B cell (primary cell): Measurements from ENCODE around the gene TSHZ1. TPM values are rescaled to one million over a fixed set of nuclear protein-coding genes. Genes with fewer than 3 reads are reported as not detected.

Experiments
- ATAC-seq: fragments of 200-7000 bp; cut with Tn5 transposase; one replicate; pipeline ENCODE4 v1.10.0; 2021; ENCODE audit warnings: low read depth, mild to moderate bottlenecking, moderate number of reproducible peaks, moderate library complexity
- CTCF ChIA-PET: fragments of 350-600 bp; sonication (Branson Sonifier 250); formaldehyde crosslinking; loops from one replicate; lab custom pipeline; 2021; ENCODE audit warnings: antibody characterized with exemption, inconsistent platforms; lab: Charles Lee
- POLR2A ChIA-PET: fragments of 350-600 bp; sonication (Branson Sonifier 250); formaldehyde crosslinking; loops from one replicate; lab custom pipeline; 2021; ENCODE audit warnings: antibody characterized with exemption; lab: Charles Lee
- DNase-seq: peaks from one replicate; pipeline ENCODE4 v3.0.0; 2013
- H2AFZ ChIP-seq: 2 replicates; pipeline ENCODE4 v1.6.1; 2012; ENCODE audit warnings: mild to moderate bottlenecking, low read depth, low read length; ENCODE audit not compliant: insufficient read depth, poor library complexity, severe bottlenecking
- H3K27ac ChIP-seq, 2 donors: 1 replicate in 1 of 2; 2 replicates in 1 of 2; pipeline ENCODE4 v1.5.1; 2012 to 2013; ENCODE audit warnings: low read length in 2 of 2, mild to moderate bottlenecking in 2 of 2, moderate library complexity in 1 of 2
- H3K27me3 ChIP-seq, 4 experiments: fragments of 200-600 bp in 1 of 4; sonication (generic) in 1 of 4; replicated peaks in 1 of 4; 1 replicate in 2 of 4; 2 replicates in 2 of 4; pipeline versions ENCODE4 v1.6.1 to v1.7.0; 2013 to 2016; ENCODE audit warnings: low read length in 3 of 4, mild to moderate bottlenecking in 2 of 4, mixed read lengths in 1 of 4, moderate library complexity in 1 of 4; ENCODE audit not compliant: insufficient read depth in 4 of 4, control insufficient read depth in 3 of 4; ENCODE audit errors: control extremely low read depth in 1 of 4
- H3K36me3 ChIP-seq, 2 experiments: replicated peaks in 1 of 2; 1 replicate in 1 of 2; 2 replicates in 1 of 2; pipeline versions ENCODE4 v1.6.1 to v1.7.1; 2013; ENCODE audit warnings: low read length in 1 of 2; ENCODE audit not compliant: insufficient read depth in 2 of 2, control insufficient read depth in 1 of 2; ENCODE audit errors: control extremely low read depth in 1 of 2, extremely low read depth in 1 of 2
- H3K4me1 ChIP-seq, 2 donors: fragments of 200-600 bp in 1 of 2; sonication (generic) in 1 of 2; 1 replicate in 1 of 2; 2 replicates in 1 of 2; pipeline versions ENCODE4 v1.5.1 to v1.6.1; 2013 to 2017; ENCODE audit warnings: low read length in 2 of 2; ENCODE audit not compliant: control insufficient read depth in 2 of 2, insufficient read depth in 2 of 2
- H3K4me2 ChIP-seq: replicated peaks from 2 replicates; pipeline ENCODE3; 2012; ENCODE audit warnings: mild to moderate bottlenecking, low read depth, low read length; ENCODE audit not compliant: poor library complexity, severe bottlenecking
- H3K4me3 ChIP-seq, 5 experiments: fragments of 200-600 bp in 1 of 5; sonication (generic) in 1 of 5; 1 replicate in 3 of 5; 2 replicates in 2 of 5; pipeline versions ENCODE4 v1.5.1 to v1.7.0; 2011 to 2016; ENCODE audit warnings: low read length in 4 of 5, mild to moderate bottlenecking in 4 of 5, low read depth in 2 of 5, control low read depth in 1 of 5, moderate library complexity in 1 of 5; ENCODE audit not compliant: insufficient read depth in 1 of 5; ENCODE audit errors: control extremely low read depth in 1 of 5, extremely low read depth in 1 of 5
- H3K79me2 ChIP-seq: fragments of 200-600 bp; sonication (generic); one replicate; pipeline ENCODE4 v1.6.0; 2016; ENCODE audit warnings: low read length; ENCODE audit not compliant: control insufficient read depth, insufficient read depth
- H3K9ac ChIP-seq: fragments of 200-600 bp; sonication (generic); 2 replicates; pipeline ENCODE4 v1.6.1; 2017; ENCODE audit warnings: mild to moderate bottlenecking, low read length, moderate library complexity
- H3K9me3 ChIP-seq, 3 donors: one replicate each; pipeline versions ENCODE4 v1.6.1 to v1.7.1; 2013; ENCODE audit warnings: low read length in 2 of 3; ENCODE audit not compliant: control insufficient read depth in 2 of 3, insufficient read depth in 1 of 3; ENCODE audit errors: control extremely low read depth in 1 of 3
- H4K20me1 ChIP-seq: 2 replicates; pipeline ENCODE4 v1.6.0; 2012; ENCODE audit warnings: mild to moderate bottlenecking, low read length; ENCODE audit not compliant: insufficient read depth, control insufficient read depth, poor library complexity, severe bottlenecking
- H3K27ac Mint-ChIP-seq: one replicate; pipeline ENCODE4 v1.8.0; 2021; ENCODE audit warnings: mixed read lengths
- H3K27me3 Mint-ChIP-seq: one replicate; pipeline ENCODE4 v1.8.0; 2021; ENCODE audit warnings: mixed read lengths
- H3K4me1 Mint-ChIP-seq: one replicate; pipeline ENCODE4 v1.8.0; 2021; ENCODE audit warnings: mixed read lengths
- H3K4me3 Mint-ChIP-seq: one replicate; pipeline ENCODE4 v1.8.0; 2021; ENCODE audit warnings: mixed read lengths
- H3K9me3 Mint-ChIP-seq: one replicate; pipeline ENCODE4 v1.8.0; 2022; ENCODE audit warnings: mixed read lengths; ENCODE audit not compliant: insufficient read depth
- CTCF ChIP-seq: fragments of 200-600 bp; IDR thresholded peaks from one replicate; pipeline ENCODE4 v1.8.0; 2022; ENCODE audit warnings: antibody characterized with exemption, mild to moderate bottlenecking
- EZH2 ChIP-seq: IDR thresholded peaks from 2 replicates; pipeline ENCODE4 v1.6.1; 2012; ENCODE audit warnings: borderline replicate concordance, low read depth, mild to moderate bottlenecking, moderate library complexity, low read length; ENCODE audit not compliant: insufficient read depth, poor library complexity, severe bottlenecking
- WGBS: methylation state at CpG from one replicate; pipeline ENCODE4 v1.1.5; 2013; ENCODE audit warnings: missing lambda C conversion rate; ENCODE audit not compliant: insufficient coverage; 5-methylcytosine and 5-hydroxymethylcytosine counted together
- intact Hi-C: fragments of 100-400 bp; cut with micrococcal nuclease; formaldehyde crosslinking; loops from one replicate; pipeline ENCODE4 v1.10.0; 2022
- polyA plus RNA-seq: library from polyadenylated mRNA; depleted of rRNA; stranded (reverse); fragments of >200 nt; gene quantifications from 2 replicates; pipeline ENCODE4 v1.2.3, GENCODE V29; 2012
- total RNA-seq, 2 donors: library from RNA; stranded (reverse); fragments of 120-200 nt in 1 of 2; gene quantifications; 1 replicate in 1 of 2; 2 replicates in 1 of 2; pipeline versions ENCODE4 v1.2.3 to v1.2.4, GENCODE V29; 2013 to 2022

Gene TSHZ1
- total and polyA plus RNA-seq, 2 donors (not counting 1 experiment from before 2014, with no cell fraction given): 5.3 to 9.8 TPM

- intact Hi-C loops: no loop called here
- CTCF ChIA-PET: no interaction called here
- H3K4me1 ChIP-seq: peaks cover 11 to 26% of the 10 kb centered on the region in 2 donors
- H3K4me2 ChIP-seq: no peak overlapping the region
- no peak overlapping the region for H2AFZ ChIP-seq
- DNase-seq (no peak), ATAC-seq (no peak)
- no peak overlapping the region for H3K9ac ChIP-seq
- no peaks in the 10 kb centered on the region for H4K20me1 ChIP-seq
- H3K4me3 Mint-ChIP-seq: no peak overlapping the region
- no peak overlapping the region for H3K27ac Mint-ChIP-seq
- H3K27me3 Mint-ChIP-seq: no peaks in the 10 kb centered on the region
- H3K4me3 ChIP-seq: no peak overlapping the region
- no peak overlapping the region for H3K27ac ChIP-seq
- no peaks in the 10 kb centered on the region for H3K9me3 Mint-ChIP-seq
- no peak for TF ChIP-seq EZH2
- no peak for TF ChIP-seq CTCF
- WGBS: 87% methylated on average over 3 of the region's 5 CpGs
- peaks cover 26% of the 10 kb centered on the region for H3K4me1 Mint-ChIP-seq
- H3K79me2 ChIP-seq: peaks cover 20% of the 10 kb centered on the region
- no peaks in the 10 kb centered on the region for H3K36me3 ChIP-seq
- POLR2A ChIA-PET: no interaction called here
- H3K27me3 ChIP-seq: no peaks in the 10 kb centered on the region
- peaks cover 0 to 22% (median 9%) of the 10 kb centered on the region in 3 donors for H3K9me3 ChIP-seq
Measured at GRCh38 chr18:75251466-75251865, 40.9 kb downstream of the TSHZ1 start.

DNA sequence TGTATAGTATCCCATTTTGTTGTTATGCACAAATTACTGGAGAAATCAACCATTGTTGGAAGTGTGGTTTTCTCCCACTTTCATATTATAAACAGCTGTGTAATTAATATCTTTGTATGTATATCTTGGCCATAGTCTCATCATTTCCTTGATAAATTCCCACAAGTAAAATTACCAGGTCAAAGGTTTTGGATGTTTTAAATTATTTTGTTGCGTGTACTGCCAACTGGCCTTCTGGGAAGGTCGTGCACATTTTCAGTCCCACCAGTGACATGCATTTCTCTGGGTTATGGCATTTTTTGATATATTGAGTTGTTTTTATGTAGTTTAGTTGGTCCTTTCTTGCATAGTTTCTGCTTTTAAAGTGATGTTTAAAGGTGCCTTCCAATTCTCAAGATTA lies 41.5 kb downstream of the TSHZ1 start:
- no peaks in the 10 kb centered on the region for H3K27me3 Mint-ChIP-seq
- intact Hi-C loops: no loop called here
- Histone ChIP-seq H3K36me3 (no peaks in the 10 kb centered on the region), H3K4me3 (no peak overlapping the region), H3K27me3 (no peaks in the 10 kb centered on the region), H4K20me1 (no peaks in the 10 kb centered on the region), H3K4me2 (no peak overlapping the region), H3K27ac (no peak overlapping the region), H2AFZ (no peak overlapping the region), H3K9ac (no peak overlapping the region), H3K9me3 (peaks cover 0 to 22% (median 9%) of the 10 kb centered on the region in 3 donors), H3K4me1 (peaks cover 8 to 20% of the 10 kb centered on the region in 2 donors), H3K79me2 (peaks cover 15% of the 10 kb centered on the region)
- ATAC-seq: no peak
- 100% methylated on average over 1 of the region's 2 CpGs for WGBS
- no peak for DNase-seq
- ChIA-PET CTCF (no interaction called here), POLR2A (no interaction called here)
- H3K27ac Mint-ChIP-seq: no peak overlapping the region
- H3K9me3 Mint-ChIP-seq: no peaks in the 10 kb centered on the region
- no peak for TF ChIP-seq CTCF
- TF ChIP-seq EZH2: no peak
- peaks cover 22% of the 10 kb centered on the region for H3K4me1 Mint-ChIP-seq
- no peak overlapping the region for H3K4me3 Mint-ChIP-seq
